ENCODE measurements around the gene KRTAP10-6.
"Not testable (repeated sequence)": the region's sequence is repeated elsewhere in the genome, so short reads cannot be mapped to it uniquely, and the experiment has no call there.

The KRTAP10-6 gene

GRCh38 chr21:44596068-44596725 lies 3.9 kb upstream of the KRTAP10-6 start:
- peaks cover 0 to 5% (median 0%) of the 10 kb centered on the region in 3 donors for H3K9me3 ChIP-seq
- no peak overlapping the region for H3K27ac ChIP-seq
- intact Hi-C loops (cut with DNase I; ENCODE audit: low total_unique reads): no loop called here
- H3K27me3 ChIP-seq: peaks cover 0 to 16% of the 10 kb centered on the region in 2 donors
- no peaks in the 10 kb centered on the region for H3K4me1 ChIP-seq
- no peak overlapping the region for H3K4me3 ChIP-seq
- no peak for TF ChIP-seq CTCF (IDR thresholded peaks at IDR 0.05)
- no peak for DNase-seq
- H3K36me3 ChIP-seq: no peaks in the 10 kb centered on the region

- Histone ChIP-seq H3K4me1 (no peaks in the 10 kb centered on the region), H3K27ac (no peak overlapping the region), H3K36me3 (no peaks in the 10 kb centered on the region), H3K4me3 (no peak overlapping the region), H3K27me3 (peaks cover 0 to 20% of the 10 kb centered on the region in 2 donors), H3K9me3 (peaks cover 0 to 5% (median 0%) of the 10 kb centered on the region in 3 donors)
- TF ChIP-seq CTCF (IDR thresholded peaks at IDR 0.05): no peak
- DNase-seq: no peak
- intact Hi-C loops (cut with DNase I; ENCODE audit: low total_unique reads): no loop called here
Measured at GRCh38 chr21:44595524-44595923, 3.2 kb upstream of the KRTAP10-6 start.

DNA sequence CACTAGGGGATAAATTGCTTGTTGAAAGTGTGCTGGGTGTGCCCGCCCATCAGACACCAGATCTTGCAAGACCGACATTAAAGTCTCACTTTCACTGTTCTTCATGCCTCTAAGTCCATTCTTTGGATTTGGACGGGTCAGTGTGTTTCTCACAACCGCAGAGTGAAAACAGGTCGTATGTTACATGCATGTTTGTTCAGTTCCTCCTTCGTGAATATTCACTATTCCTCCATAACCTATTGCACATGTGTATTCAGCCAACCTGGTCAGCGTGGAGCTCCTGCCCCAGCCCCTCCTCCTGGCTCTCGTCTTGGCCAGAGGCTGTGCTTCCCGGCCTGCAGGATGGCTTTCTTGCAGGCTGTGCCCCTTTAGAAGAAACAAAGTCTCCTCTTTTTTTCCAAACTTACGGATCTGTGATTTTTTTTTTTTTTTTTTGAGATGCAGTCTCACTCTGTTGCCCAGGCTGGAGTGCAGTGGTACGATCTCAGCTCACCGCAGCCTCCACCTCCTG lies 2.2 kb upstream of the KRTAP10-6 start:
- DNase-seq: no peak
- Histone ChIP-seq H3K9me3 (peaks cover 0 to 5% (median 0%) of the 10 kb centered on the region in 3 donors), H3K36me3 (no peaks in the 10 kb centered on the region), H3K27ac (no peak overlapping the region), H3K4me3 (no peak overlapping the region), H3K4me1 (no peaks in the 10 kb centered on the region), H3K27me3 (peaks cover 0 to 30% of the 10 kb centered on the region in 2 donors)
- intact Hi-C loops (cut with DNase I; ENCODE audit: low total_unique reads): no loop called here
- TF ChIP-seq CTCF (IDR thresholded peaks at IDR 0.05): no peak

DNA sequence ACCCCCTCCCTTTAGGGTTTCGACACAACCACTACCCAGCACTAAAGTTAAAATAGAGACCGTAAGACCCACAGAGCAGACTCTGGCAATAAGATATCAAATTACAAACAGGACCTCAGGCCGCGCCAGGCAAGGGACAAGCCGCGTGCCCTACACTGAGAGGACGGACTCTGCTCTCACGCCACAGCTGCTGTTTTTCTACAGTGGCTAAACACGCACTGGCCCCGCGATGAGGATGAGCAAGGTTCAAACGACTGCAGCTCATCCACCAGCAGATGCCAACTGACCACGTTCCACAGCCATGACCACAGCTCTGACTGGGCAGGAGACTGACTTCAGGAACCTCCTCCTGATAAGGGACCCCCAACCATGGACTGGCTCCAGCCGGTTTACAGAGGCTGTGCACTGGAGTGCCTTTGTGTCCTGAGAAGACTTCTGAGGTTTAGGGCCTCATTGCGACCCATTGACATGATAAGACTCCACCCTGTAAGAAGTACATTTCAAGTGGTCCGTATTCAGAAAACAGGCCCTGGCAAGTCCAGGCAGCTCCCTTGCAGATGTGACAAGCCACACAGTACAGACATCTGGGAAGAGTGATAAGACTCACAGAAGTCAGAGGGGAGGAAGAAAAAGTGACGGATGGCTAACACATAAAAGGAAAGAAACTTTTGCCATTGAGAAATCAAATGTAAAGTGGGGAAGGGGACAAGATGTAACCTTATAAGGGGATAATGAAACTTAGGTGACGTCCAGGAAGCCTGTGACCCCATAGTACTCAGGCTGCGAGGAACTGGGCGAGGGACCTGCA lies 1.5 kb upstream of the KRTAP10-6 start:
- H3K36me3 ChIP-seq: no peaks in the 10 kb centered on the region
- no peaks in the 10 kb centered on the region for H3K4me1 ChIP-seq
- intact Hi-C loops (cut with DNase I; ENCODE audit: low total_unique reads): no loop called here
- H3K27me3 ChIP-seq: peaks cover 0 to 36% of the 10 kb centered on the region in 2 donors
- peaks cover 0 to 4% (median 0%) of the 10 kb centered on the region in 3 donors for H3K9me3 ChIP-seq
- peak in 1 of 2 donors; percentile 40 for DNase-seq
- H3K4me3 ChIP-seq: no peak overlapping the region
- TF ChIP-seq CTCF (IDR thresholded peaks at IDR 0.05): no peak
- H3K27ac ChIP-seq: no peak overlapping the region

GRCh38 chr21:44591801-44592130 lies 539 bp downstream of the KRTAP10-6 start:
- H3K4me3 ChIP-seq; H3K9me3 ChIP-seq; intact Hi-C loops (cut with DNase I; ENCODE audit: low total_unique reads); H3K4me1 ChIP-seq; DNase-seq; H3K36me3 ChIP-seq; H3K27ac ChIP-seq: not testable (repeated sequence)
- peaks cover 0 to 36% of the 10 kb centered on the region in 2 donors for H3K27me3 ChIP-seq

GRCh38 chr21:44590897-44591800 lies 1.2 kb downstream of the KRTAP10-6 start:
- intact Hi-C loops (cut with DNase I; ENCODE audit: low total_unique reads); H3K4me1 ChIP-seq; H3K9me3 ChIP-seq; H3K27ac ChIP-seq; H3K36me3 ChIP-seq; H3K4me3 ChIP-seq: not testable (repeated sequence)
- DNase-seq: peak in 1 of 2 donors; percentile 44
- H3K27me3 ChIP-seq: peaks cover 0 to 40% of the 10 kb centered on the region in 2 donors

Measured in tibial artery (tissue), 4 donors.